ENCODE data around the gene MBIP.

Gene MBIP

DNA sequence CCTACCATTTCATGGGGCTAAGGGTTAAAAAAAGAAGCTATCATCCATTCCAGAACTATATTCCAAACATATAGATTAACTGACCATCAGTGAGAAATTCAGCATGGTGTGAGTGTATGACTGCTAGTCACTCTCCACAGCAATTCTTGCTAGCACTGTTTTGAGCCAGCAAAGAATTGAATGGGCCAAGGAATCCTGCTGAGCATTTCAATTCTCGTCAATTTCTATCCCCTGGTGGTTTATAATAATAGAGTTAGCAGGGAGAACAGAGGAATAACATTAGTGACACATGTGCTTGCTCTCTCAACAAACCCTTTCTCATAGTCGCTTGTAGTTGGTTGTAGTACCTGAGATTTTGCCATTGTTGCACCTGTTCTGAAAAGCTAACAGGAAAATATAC is 7.2 kb downstream of the MBIP start:
- no peak for DNase-seq

DNA sequence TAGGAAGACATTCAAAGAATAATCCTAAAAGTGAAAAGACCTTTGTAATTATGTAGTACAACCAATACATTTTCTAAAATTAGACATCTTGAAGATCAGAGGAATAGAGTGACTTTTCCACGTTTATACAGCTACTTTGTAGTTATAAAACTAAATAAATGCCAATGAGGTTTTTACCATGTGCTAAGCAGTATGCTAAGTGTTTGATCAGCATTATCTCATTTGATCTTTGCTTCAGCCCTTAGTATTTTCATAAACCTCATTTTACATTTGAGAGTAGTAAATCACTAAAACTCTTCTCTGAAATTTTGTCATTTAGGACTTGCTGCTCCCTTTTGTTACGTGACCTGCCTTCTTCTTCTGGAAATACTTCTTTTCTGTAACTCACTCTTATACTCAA is 13.6 kb downstream of the MBIP start:
- DNase-seq: no peak

DNA sequence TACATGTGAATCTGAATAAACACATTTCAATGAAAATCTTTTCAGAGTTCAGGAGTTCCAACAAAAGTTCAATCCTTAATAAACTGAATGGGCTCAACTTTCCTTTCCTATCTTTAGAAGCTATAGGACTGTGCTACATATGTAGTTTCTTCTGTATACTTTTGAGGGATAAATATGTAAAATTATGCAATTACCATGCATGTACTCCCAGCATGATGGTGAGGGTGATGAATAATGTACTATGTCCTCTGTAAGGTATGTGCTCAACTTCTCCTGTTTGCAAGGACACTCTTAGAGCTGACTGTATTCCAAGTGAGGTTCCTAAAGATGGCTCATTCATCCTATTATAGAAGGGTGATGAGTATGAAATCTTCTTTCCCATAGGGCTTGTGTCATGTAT is 15.5 kb downstream of the MBIP start:
- DNase-seq: no peak

DNA sequence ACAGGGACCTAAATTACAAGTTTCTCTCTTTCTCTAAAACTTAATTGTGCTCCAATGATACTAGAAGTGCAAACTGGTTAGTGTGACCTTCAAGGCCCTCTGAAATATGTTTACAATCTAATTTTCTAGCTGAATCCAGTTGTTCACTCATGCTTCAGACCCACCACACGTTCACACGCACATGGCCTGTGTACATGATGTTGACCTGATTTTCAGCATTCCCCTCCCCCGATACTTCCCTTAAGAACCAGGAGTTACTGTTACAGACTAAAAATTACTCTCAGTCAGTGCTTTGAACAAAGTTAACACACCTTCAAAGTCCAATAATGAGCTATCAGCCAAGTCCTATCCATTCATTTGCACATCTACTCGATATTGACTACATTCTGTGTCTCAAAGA is 16.5 kb downstream of the MBIP start:
- no peak for DNase-seq

DNA sequence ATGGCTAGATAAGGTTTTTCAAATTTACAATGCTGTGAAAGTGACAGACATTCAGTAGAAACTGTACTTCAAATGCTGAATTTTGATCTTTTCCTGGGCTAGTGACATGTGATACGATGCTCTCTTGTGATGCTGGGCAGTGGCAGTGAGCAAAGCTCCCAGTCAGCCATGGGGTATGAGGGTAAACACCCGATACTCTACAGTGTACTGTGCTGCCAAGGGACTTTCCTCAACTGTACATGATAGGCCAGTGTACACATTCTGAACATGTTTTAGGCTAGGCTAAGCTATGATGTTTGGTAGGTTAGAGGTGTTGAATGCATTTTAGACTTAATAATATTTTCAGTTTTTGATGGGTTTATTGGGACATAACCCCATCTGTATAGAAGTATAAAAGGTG is 17.6 kb downstream of the MBIP start:
- no peak for DNase-seq

DNA sequence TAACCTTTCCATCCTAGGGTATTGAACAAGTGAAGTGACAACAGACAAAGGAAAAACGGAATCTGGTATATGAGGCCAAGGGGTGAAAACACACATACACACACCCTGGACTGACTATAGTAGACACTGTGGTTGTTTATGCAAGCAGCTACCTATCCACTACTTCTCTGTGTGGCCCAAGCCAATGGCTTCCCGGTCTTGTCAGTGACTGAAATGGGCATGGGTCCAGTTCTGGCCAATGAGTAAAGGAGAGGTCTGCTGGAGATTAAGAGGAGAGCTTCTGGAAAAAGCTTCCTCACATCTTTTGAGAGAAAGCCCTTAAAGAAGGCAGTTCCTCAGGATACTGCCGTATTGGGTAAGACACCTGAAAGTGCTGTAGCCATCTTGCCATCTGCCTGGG is 19.3 kb downstream of the MBIP start:
- no peak for DNase-seq

DNA sequence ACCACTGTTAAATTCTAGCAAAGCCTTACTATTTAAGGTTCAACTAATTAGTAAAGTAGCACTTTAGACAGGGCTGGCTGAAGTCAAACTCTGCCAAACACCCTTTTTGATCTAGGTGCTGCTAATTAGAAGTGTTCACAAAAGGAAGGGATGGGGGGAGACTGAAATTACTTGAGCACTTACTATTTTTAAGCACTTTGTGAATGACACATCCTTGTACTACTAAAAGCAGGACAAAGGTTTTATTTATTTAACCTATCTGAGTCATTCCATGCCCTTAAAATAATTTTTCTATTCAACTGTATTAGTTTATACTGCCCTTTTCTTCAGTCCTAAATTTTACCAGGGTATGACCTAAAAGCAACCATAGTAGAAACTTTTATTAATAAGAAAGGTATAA is 20.1 kb downstream of the MBIP start:
- DNase-seq: no peak

DNA sequence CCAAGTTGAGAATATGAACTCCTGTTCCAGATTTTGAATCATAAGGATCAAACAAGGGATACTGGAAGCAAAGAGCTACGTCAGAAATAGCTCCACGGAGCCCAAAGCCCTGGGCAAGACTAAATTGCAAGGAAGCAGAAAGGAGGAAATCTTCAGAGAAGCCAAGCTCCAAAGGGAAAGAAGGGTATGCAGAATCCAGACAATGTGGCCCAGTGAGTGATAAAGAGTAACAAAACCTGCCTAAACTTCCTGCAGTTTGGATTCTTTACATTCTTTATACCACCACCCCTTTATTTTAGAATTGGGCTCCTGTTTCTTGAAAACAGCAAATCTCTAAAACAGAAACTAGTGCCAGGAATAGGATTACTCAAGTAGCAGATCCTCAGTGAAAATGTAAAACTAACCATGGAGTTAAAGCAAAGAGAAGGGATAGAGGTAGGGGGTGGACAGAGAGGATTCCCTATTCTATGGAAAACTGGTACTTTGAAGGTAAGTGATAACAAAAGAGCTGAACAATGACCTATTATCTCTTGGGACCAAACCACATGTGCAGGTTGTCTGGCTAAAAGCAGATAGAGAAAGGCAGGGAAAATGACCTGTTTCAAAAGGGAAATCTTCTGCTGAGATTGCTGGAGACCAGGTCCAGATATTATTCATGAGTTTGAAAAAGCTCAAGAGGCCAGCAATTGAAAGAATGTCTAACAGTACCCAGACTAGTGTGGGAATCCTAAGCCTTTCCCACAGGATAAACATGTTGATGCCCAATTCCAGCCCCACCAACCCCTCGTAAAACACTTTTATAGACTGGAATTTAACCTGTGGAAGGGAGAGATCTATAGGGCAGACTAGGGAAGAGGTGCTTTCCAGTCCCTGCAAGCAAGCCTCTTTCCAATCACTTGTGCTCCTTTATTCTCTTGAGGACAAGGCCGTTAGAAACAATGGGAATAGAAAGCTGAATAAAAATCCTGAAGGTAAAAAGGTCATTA is 24.5 kb downstream of the MBIP start:
- DNase-seq: no peak

DNA sequence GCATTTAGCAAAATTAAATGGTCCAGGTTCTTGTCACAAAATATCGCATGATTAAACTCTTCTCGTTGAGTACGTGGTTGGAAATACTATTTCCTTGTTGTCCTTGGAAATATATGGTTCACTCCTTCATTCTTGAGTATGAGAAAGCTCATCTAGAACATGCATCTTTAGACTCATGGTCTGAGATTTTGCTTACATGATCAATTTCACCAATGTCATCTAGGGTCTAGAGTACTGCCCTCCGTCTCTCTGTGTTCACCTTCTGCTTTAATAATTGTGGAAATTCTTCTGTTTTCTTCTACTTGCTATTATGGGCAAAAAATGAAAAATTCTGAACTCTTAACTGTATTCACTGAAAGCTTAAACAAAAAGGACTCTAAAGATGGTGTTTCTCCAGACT is 25.9 kb downstream of the MBIP start:
- DNase-seq: no peak

DNA sequence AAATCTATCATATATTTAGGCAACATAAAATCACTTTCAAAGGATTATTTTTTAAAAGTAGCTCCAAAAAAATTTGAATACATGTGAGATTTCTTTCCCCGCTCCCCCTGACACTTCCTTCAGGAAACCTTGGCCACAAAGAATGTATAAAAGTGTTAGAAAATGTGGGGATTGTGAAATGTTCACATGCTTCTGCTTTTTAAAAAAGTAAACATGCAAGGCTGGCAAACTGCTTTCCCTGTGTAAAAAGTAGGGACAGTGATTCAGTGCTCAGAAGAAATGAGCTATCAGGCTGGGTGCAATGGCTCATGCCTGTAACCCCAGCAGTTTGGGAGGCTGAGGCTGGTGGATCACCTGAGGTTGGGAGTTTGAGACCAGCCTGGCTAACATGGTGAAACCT is 26.6 kb downstream of the MBIP start:
- DNase-seq: no peak

DNA sequence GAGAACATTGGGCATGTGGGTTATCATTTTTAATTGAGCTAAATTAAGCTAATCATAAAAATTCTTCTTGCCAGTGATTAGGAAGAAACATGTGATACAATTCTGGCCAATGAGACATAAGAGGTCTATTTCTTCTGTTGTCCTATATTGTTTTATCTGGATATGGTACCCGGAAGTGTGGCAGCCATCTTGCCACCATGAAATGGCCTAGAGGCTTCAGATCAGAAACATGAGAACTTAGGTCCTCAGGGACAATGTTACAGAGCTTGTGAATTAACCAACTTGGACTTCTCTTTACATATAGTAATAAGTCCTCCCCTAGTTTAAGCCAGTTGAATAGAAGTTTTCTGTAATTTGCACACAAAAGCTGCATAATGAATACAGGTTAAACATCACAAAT is 30.5 kb downstream of the MBIP start:
- DNase-seq: no peak

DNA sequence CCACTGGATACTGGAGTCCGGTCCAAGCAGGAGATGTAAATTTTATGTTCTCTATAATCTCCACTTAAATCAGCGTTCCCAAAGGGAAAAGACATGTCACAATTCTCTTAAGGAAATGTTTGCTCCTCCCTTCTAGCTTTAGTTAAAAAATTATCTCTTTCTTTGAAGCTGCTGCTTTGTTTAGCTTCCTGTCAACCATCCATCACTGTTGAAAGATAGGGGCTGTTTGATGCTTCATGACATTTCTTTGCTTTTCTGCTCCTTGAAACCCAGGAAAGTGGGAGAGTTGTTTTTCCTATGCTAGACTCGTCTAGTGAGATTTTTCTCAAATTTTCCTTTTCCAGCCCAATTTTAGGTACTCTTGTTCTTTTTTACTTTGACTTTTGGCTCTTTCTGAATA is 31.9 kb downstream of the MBIP start:
- DNase-seq: no peak

DNA sequence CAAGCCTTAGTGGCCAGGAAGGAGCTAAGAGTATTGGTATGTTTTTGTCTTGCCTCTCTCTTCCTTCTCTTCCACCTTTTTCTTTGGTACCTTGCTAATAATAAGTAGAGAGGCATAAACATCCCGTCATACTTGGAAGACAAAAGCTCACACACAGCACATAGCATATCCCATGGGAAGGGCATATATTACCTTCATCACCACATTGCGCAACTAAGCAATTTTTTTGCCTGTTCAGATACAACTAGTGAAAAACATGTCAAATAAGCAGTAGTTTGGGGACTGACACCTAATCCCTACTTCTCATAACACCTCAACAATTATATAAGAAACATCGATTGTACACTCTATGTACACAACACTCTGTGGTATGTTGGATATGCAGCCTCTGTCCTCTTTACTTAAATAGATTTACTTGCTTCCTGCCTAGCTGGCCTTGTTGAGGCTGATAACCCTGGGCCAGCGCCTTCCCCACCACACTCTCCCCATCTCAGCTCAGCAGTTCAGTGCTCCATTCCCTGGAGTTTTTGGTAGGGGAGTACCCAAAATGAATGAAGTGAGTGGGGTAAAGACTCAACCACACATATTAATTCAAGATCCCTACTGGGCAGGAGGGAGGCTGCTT is 35.4 kb downstream of the MBIP start:
- no peak for DNase-seq

DNA sequence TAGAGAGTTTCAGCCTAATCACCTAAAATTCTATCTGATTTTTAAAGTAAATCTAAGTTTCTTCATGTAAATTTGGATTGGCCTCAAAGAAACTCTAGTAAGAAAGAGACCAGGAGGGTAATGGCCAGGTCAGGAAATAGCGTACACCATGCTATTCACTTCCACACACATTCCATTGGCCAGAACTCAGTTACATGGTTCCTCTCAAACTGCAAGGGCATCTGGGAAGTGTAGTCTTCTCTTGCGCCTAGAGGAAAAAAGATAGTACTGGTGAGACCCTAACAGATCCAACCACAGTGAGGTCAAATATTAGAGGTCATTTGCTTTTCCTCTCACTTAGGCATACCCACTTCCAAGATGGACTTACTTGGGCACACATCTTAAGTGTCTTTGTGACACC is 39.1 kb downstream of the MBIP start:
- no peak for DNase-seq

DNA sequence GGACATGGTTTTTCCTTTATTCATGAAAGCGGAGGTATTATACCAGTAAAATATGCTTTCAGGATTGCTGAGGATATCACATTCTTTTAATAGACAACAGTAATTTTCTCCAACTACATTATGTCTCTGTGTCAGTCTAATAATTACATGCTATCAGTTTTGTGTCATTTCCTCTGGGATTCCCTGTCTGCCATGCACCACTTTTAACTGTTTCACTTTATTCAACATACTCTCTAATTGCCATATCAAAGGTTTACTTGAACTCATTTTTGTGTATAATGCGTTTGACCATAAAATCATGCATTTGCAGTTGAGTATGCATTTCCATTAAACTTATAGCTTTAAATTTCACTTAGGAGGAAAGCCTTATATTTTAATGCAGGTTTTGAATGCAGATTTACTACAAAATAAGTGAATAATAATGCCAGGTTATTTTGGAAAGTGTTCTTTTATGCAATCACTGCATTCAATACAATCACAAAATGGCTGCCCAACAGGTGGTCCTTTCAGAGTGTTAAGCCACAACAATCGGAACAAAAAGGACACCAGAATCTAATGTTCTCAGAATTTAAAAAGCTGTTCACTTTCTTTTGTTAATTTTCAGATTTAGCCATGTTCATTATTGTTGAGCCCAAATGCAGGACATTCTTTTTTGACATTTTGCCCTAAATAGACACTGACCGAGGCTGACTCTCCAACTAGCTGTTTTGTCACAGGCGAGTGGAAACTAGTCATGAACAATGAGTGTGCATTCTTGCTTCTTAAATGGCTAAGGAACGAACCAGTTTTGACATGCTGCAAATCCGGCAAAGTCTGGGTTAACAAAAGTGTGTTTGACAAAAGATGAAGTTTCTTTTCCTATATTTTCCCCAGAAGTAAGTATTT is 40.9 kb downstream of the MBIP start:
- DNase-seq: no peak

DNA sequence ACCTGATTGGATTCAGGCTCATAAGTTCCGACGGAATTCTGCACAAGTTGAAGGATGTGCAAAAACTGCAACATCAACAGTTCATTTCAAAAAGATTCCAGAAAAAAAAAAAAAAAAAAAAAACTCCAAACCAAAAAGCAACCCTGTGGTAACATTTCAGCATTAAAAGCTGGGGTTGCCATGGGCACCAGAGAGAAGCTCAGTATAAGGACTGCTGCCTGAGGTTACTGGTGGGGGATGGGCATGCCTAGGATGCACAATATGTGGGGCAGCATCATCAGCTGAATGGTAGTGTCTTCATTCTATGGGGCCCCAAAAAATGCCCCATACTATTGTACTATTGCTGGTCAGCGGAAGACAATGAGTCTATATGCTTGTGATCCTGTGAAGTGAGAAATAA is 44.7 kb downstream of the MBIP start:
- no peak for DNase-seq

DNA sequence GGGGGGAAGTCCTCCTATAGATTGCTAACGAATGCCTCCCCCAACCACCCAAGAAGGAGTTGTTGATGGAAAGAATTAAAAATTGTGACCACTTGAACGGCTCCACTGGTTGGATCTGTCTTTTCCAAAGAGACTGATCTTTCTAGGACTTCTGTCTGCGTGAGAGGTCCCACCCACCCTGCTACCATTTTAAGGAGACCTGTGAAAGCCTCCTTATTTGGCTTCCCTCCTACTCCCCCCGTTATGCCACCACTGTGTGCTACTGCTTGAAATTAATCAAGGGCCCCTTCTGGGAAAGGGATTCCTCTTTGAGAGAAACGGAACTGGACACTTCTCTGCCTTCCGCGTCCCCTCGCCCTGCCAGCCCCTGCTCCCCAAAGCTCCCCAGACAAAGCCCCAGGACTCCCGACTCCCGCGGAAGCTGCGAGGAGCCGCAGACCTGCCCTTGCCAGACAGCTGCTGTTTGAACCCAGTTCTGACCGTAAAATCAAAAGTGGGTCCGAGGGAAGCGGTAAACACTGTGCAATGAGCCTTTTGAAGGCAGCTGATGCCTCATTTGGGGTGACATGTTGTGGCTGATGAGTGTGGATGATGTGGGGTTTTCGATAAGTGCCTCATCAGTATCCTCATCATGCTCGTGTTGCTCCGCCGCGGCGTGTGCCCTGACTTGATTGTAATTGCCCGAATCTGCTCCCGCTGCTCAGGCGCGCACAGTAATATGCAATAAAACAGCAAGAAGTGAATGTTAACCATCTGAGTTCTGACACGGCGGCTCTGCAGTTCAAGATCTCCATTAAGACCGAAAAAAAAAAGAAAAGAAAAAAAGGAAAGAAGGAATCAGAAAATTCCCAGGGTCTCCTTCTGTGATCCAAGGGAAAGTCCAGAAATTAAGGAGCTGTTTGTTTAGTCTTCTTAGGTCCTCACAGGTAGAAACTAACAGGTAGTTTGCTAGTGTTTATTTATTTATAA is 48.2 kb downstream of the MBIP start:
- DNase-seq: no peak

DNA sequence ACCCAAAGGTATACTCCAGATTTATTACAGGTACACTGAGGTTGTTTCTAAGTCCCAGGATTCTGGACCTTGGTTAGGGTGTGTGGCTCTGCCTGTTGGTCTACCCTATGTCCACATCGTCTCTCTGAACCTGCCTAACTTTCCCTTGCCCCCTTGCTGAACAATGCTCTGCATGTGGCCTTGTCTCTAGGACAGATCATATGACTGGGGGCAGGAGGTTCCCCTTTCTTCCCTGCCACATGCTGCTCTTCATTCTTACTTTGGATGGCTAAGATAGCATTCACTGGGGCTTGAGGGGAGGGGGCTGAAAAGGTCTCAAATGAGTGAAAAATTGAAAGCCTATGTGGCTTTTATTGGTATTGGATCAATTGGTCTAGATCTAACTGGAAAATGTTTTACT is 49.2 kb downstream of the MBIP start:
- DNase-seq: no peak

DNA sequence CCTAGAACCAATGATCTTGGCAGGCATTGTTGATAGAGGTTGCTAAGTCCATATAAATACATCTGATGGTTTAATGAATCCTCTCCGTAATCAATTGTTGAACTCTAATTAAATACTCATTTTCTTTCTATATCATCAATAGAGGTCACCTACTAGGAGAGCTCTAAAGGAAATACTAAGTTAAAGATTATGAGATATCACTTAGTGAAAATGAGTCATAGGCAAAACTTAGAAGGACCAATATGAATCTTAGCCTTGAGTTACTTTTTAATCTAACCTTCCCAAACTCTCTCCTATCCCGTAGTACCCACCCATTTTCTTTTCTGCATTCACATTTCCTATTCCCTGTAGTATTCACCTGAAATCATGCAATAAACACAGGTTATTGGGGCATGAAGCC is 50.2 kb downstream of the MBIP start:
- DNase-seq: no peak

DNA sequence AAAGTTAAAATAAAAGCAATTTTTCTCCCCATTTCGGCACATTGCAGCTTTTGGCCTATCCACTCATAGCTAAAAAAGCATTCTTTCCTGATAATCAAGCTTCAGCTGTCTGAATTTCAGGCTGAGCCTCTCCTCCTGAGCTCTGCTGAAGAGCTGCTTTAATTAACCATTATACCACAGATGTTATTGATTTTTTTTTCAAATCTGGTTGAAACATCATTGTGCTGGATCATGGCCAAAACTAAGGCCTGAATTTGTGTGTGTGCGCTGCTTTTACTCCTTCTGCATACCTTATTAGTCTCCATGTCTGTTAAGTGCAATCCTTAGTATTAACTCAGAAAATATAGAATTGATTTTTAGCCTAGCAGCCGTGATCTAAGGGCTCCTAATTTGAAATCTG is 52.3 kb downstream of the MBIP start:
- DNase-seq: peak; percentile 95

DNA sequence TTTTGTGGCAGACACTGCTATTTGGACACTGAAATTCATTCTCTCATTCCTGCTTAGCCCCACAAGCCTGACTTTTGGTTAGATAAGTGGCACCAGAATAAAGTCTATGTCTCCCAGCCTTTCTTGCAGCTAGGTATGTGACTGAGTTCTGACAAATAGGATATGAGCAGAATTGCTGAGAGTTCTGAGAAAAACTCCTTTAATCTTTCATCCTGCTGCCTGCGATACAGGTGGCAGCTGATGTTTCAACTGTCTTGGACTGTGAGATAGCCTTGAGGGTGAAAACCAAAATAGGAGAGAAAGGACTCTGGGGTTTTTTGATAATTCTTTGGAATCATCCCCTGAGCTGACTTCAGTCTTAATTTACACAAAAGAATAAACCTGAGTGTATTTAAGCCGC is 55.8 kb downstream of the MBIP start:
- no peak for DNase-seq

DNA sequence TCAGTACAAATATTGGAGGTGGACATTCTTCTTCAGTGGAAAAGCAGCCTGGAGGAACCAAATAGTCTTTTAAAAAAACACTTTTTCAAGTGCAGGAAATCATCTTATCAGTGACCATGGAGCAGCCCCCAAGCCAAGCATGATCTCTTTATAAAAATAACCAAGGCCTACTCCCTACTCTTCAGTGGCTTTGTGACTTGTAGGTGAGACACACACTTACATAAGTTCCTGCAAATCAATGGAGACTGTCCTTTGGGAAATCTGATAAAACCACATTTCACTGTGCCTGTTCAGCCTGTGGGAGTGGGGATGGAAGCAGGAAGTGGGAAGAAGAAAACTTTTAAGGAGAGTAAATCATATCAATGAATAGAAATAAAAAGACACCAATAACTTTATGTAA is 56.3 kb downstream of the MBIP start:
- no peak for DNase-seq

Data from NCI-H1105 treated with DMSO at 0.1 percent for 48 hours (cell line).